GM12878 (cell line): ENCODE measurements around the gene MED31. TPM values are rescaled to one million over a fixed set of nuclear protein-coding genes. Genes with fewer than 3 reads are reported as not detected.

Experiments used
- ATAC-seq: fragments of 200-7000 bp; cut with Tn5 transposase; 3 replicates; pipeline ENCODE4 v1.9.1; 2020; ENCODE audit warnings: mild to moderate bottlenecking, moderate library complexity
- BruUV-seq: library from RNA; stranded (reverse); fragments of 400-500 nt; replicated peaks from 2 replicates; lab custom pipeline; 2021; lab: Mats Ljungman, UMichigan
- CTCF ChIA-PET: fragments of 300-600 bp; sonication (Branson Sonifier 250); formaldehyde crosslinking; extraction: SDS; loops from one replicate; lab custom pipeline; 2021; ENCODE audit warnings: inconsistent platforms; lab: Yijun Ruan, JAX
- POLR2A ChIA-PET: fragments of 350-600 bp; formaldehyde crosslinking; extraction: SDS; loops from one replicate; lab custom pipeline; 2021; ENCODE audit warnings: inconsistent platforms; lab: Charles Lee
- RAD21 ChIA-PET: fragments of 300-600 bp; sonication (Branson Sonifier 250); formaldehyde crosslinking; loops from one replicate; lab custom pipeline; 2023; ENCODE audit warnings: antibody characterized with exemption; ENCODE audit not compliant: unreplicated experiment; lab: Charles Lee
- SMC1A ChIA-PET: fragments of 300-600 bp; sonication (Branson Sonifier 250); formaldehyde crosslinking; loops from one replicate; lab custom pipeline; 2023; ENCODE audit not compliant: unreplicated experiment, uncharacterized antibody; lab: Charles Lee
- DNase-seq: peaks from one replicate; pipeline ENCODE4 v3.0.0-alpha.2; 2011; ENCODE audit warnings: low read depth, low spot score
- FAIRE-seq: peaks from 3 replicates; lab custom pipeline; 2011; peaks lifted over from hg19 to GRCh38; lab: Jason Lieb, UNC
- H2AFZ ChIP-seq: 2 replicates; pipeline ENCODE4 v1.6.0; 2011; ENCODE audit warnings: low read depth, low read length, control low read depth; ENCODE audit not compliant: control insufficient read depth
- H3K27ac ChIP-seq: 2 replicates; pipeline ENCODE4 v1.5.1; 2011; ENCODE audit warnings: control low read depth; ENCODE audit not compliant: control insufficient read depth, insufficient read depth
- H3K27me3 ChIP-seq, 2 experiments: replicated peaks in 1 of 2; 2 replicates each; pipeline versions ENCODE4 v1.6.0 to v1.6.1; 2011; ENCODE audit warnings: low read length in 1 of 2; ENCODE audit not compliant: control insufficient read depth in 2 of 2, insufficient read depth in 2 of 2
- H3K36me3 ChIP-seq, 2 experiments: 2 replicates each; pipeline ENCODE4 v1.5.1; 2011; ENCODE audit warnings: low read length in 1 of 2; ENCODE audit not compliant: control insufficient read depth in 2 of 2, insufficient read depth in 2 of 2
- H3K4me1 ChIP-seq: 2 replicates; pipeline ENCODE4 v1.6.1; 2011; ENCODE audit warnings: mild to moderate bottlenecking, low read length, moderate library complexity, mixed read lengths; ENCODE audit not compliant: control insufficient read depth, insufficient read depth
- H3K4me2 ChIP-seq: 2 replicates; pipeline ENCODE4 v1.6.0; 2011; ENCODE audit warnings: control low read depth; ENCODE audit not compliant: control insufficient read depth, insufficient read depth
- H3K4me3 ChIP-seq: fragments of 200-600 bp; sonication (generic); 2 replicates; pipeline ENCODE4 v1.5.1; 2016
- H3K79me2 ChIP-seq: 2 replicates; pipeline ENCODE4 v1.6.0; 2011; ENCODE audit warnings: low read length; ENCODE audit not compliant: control insufficient read depth, insufficient read depth
- H3K9ac ChIP-seq: 2 replicates; pipeline ENCODE4 v1.8.0; 2011; ENCODE audit warnings: low read length, control low read depth, mixed read lengths; ENCODE audit not compliant: control insufficient read depth, insufficient read depth
- H3K9me3 ChIP-seq: replicated peaks from 3 replicates; pipeline ENCODE4 v1.5.1; 2011; ENCODE audit warnings: mild to moderate bottlenecking, low read length; ENCODE audit not compliant: control insufficient read depth, insufficient read depth
- H4K20me1 ChIP-seq: 2 replicates; pipeline ENCODE4 v1.6.0; 2011; ENCODE audit not compliant: control insufficient read depth, insufficient read depth
- E2F4 ChIP-seq: IDR thresholded peaks from 2 replicates; pipeline ENCODE4 v1.6.1; 2012; ENCODE audit warnings: low read depth, low read length, improper control_type of control experiment
- REST ChIP-seq: IDR thresholded peaks from 2 replicates; pipeline ENCODE4 v1.6.1; 2012; ENCODE audit warnings: mild to moderate bottlenecking, low read depth, low read length
- WGBS: methylation state at CpG from one replicate; pipeline ENCODE4 v1.1.6; 2016; ENCODE audit warnings: low lambda C conversion rate; ENCODE audit not compliant: insufficient replicate concordance, insufficient coverage; ENCODE audit errors: missing lambda C conversion rate; 5-methylcytosine and 5-hydroxymethylcytosine counted together
- in situ Hi-C: fragments of 300-500 bp; cut with MboI; formaldehyde crosslinking; loops from 9 replicates; pipeline ENCODE4 v1.14.3; 2018; ENCODE audit warnings: mixed read lengths
- intact Hi-C: fragments of 100-400 bp; cut with micrococcal nuclease; formaldehyde crosslinking; loops from one replicate; pipeline ENCODE4 v1.14.2; 2022; ENCODE audit not compliant: unreplicated experiment
- polyA plus RNA-seq, 11 experiments: library from polyadenylated mRNA; depleted of rRNA in 4 of 11; unstranded in 6 of 11; stranded (reverse) in 5 of 11; fragments of >200 nt; fragmentation: Nextera tagmentation in 4 of 11; fragmentation: Illumina TruSeq in 1 of 11; extraction: Ambion mirVana in 4 of 11; extraction: Trizol in 1 of 11; gene quantifications; 1 replicate in 1 of 11; 2 replicates in 10 of 11; pipeline versions ENCODE4 v1.2.1 to v1.2.3, GENCODE V29; 2011 to 2016; ENCODE audit warnings: inconsistent platforms in 2 of 11, missing spikeins in 2 of 11, low read depth in 1 of 11
- total RNA-seq, 4 experiments: library from RNA; depleted of rRNA in 3 of 4; stranded (reverse); fragments of >200 nt in 3 of 4; fragmentation: Illumina TruSeq in 1 of 4; extraction: Trizol in 1 of 4; gene quantifications; 2 replicates each; pipeline versions ENCODE4 v1.2.1 to v1.2.3, GENCODE V29; 2013 to 2021

MED31 gene
- total and polyA plus RNA-seq, 10 of the 15 experiments (the other 5 are each of a cell fraction or from before 2014, with no cell fraction given): 14.4 to 71.1 (median 34.6) TPM

- H3K36me3 ChIP-seq: peaks cover 0 to 8% of the 10 kb centered on the region in 2 experiments; a peak in 1 of 4 replicates
- 90% methylated on average over 17 of the region's 17 CpGs for WGBS
- no peak overlapping the region for H3K4me3 ChIP-seq
- peaks cover 11% of the 10 kb centered on the region; the same call in 1 of the 2 replicates for H3K4me1 ChIP-seq
- ChIA-PET POLR2A (no interaction called here), RAD21 (no interaction called here), CTCF (interaction anchor here (0.6 kb wide), 1 partner anchor 163 kb away, joined by 3 read pairs; no protein-coding TSS in a partner anchor), SMC1A (no interaction called here)
- H3K79me2 ChIP-seq: peaks cover 29% of the 10 kb centered on the region
- no peak for FAIRE-seq
- no peak overlapping the region for H2AFZ ChIP-seq
- H3K4me2 ChIP-seq: no peak overlapping the region
- DNase-seq: no peak
- H3K27ac ChIP-seq: no peak overlapping the region
- no TSS peak for BruUV-seq
- intact Hi-C loops: no loop called here
- TF ChIP-seq REST: peak; percentile 52; the same call in 1 of the 2 replicates
- TF ChIP-seq E2F4: no peak
- TF ChIP-seq, all 136 proteins: peak for 1
- in situ Hi-C loops: no loop called here
- no peaks in the 10 kb centered on the region for H4K20me1 ChIP-seq
- H3K27me3 ChIP-seq: no peaks in the 10 kb centered on the region
- ATAC-seq: no peak
- H3K9me3 ChIP-seq: no peaks in the 10 kb centered on the region; the same call in 2 of the 3 replicates
- H3K9ac ChIP-seq: no peak overlapping the region
These were observed 14.6 kb downstream of the MED31 start for GRCh38 chr17:6636616-6637457.
